ENCODE data around the gene PADI4. TPM values are rescaled to one million over a fixed set of nuclear protein-coding genes. Genes with fewer than 3 reads are reported as not detected.
A peak's percentile ranks its signal among the peaks of the same experiment; 100 is the strongest.

The PADI4 gene
- total and polyA plus RNA-seq, 12 donors, result 0.05 to 0.72 (median 0.27) TPM; not detected in 5

DNA sequence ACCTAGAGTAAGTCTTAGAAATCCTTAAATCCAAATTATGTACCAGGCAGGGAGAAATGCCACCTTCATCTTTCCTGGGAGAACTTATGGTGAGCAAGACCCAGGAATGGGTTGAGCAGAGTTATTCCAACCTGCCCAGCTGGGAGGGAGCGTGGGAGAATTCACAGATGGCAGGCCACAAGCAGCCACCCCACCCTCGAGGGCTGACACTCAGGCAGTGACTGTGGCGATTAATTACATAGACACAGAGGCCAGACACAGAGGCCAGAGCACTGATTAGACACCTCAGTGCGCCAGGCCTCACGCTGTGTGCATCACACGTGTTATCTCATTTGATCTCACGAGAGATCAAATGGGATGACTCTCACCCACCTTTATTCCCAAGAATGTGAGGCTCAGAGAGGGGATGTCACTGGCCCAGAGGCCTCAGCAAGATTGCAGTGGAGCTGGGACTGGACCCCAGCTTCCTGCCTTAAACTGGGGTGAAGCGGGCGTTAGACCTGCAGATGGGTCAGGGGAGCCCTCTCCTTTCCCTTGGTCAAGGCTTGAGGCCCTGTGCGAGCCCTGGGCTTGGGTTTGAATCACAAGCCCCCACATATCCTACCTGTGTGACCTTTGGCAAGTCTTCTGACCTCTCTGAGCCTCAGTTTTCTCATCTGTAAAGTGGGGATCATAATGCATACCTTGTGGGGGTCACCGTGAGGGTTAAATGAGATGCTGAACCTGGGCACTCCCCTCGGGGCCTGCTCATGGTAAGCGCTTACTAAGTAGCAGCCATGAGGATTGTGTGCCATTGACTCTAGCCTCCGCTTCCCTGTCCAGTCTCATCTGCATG is 28.8 kb upstream of the PADI4 start:
- WGBS, 4 donors, result 82 to 87% (median 86%) methylated on average over 8 to 14 of the region's 14 CpGs
- Histone ChIP-seq H3K27ac (no peak overlapping the region), H3K4me1 (replicated peaks in 1 of 2) (no peaks in the 10 kb centered on the region), H3K4me3 (no peak overlapping the region), H3K27me3 (peaks cover 1% of the 10 kb centered on the region), H3K36me3 (replicated peaks in 1 of 2) (no peaks in the 10 kb centered on the region), H3K9me3 (replicated peaks in 1 of 3) (no peaks in the 10 kb centered on the region)
- TF ChIP-seq CTCF (IDR thresholded peaks at IDR 0.05) (no peak), POLR2A (IDR thresholded peaks at IDR 0.05) (no peak)
- intact Hi-C loops (cut with DNase I), result no loop called here
- DNase-seq, result no peak

DNA sequence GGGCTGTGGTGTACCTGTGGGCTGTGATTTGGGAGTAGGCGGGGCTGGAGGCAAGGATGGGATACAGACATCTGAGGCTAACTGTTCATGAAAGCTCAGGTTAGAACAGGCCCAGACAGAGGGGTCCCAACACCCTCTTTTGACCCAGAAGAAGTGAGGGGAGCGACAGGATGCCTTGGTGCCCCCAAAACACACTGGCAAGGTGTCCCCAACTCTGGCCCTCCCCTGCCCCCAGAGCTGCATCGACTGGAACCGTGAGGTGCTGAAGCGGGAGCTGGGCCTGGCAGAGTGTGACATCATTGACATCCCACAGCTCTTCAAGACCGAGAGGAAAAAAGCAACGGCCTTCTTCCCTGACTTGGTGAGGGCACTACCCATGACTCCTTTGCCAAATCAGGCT is 27.6 kb upstream of the PADI4 start:
- intact Hi-C loops (cut with DNase I), result no loop called here
- H3K4me1 ChIP-seq (replicated peaks in 1 of 2), result no peaks in the 10 kb centered on the region
- peaks cover 3% of the 10 kb centered on the region for H3K27me3 ChIP-seq
- H3K36me3 ChIP-seq (replicated peaks in 1 of 2), result no peaks in the 10 kb centered on the region
- 68 to 81% (median 79%) methylated on average over 7 of the region's 7 CpGs for WGBS, 4 donors
- DNase-seq, result no peak
- no peak overlapping the region for H3K27ac ChIP-seq
- H3K4me3 ChIP-seq, result no peak overlapping the region
- H3K9me3 ChIP-seq (replicated peaks in 1 of 3), result no peaks in the 10 kb centered on the region
- TF ChIP-seq CTCF (IDR thresholded peaks at IDR 0.05) (no peak), POLR2A (IDR thresholded peaks at IDR 0.05) (no peak)

DNA sequence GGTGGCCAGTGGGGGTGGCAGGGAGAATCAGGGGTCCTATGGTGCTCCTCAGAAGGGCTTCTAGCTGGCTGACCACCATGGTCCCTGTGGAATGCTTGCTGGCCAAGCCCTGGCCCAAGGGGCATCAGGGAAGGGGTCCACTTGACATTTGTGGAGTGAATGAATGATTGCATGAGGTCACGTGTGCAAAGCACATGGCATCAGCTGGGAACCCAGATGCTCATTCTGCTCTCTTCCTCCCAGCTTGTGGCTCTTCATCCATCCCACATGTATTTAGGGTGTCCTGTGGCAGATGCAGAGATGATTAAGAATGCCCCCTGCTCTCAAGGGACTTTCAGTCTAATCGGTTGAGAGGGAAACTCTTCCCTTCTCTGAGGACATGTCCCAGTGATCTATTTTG is 27.1 kb upstream of the PADI4 start:
- Histone ChIP-seq H3K27ac (no peak overlapping the region), H3K27me3 (peaks cover 3% of the 10 kb centered on the region), H3K9me3 (replicated peaks in 1 of 3) (no peaks in the 10 kb centered on the region), H3K36me3 (replicated peaks in 1 of 2) (no peaks in the 10 kb centered on the region), H3K4me1 (replicated peaks in 1 of 2) (no peaks in the 10 kb centered on the region), H3K4me3 (no peak overlapping the region)
- intact Hi-C loops (cut with DNase I), result no loop called here
- no peak for DNase-seq
- WGBS, 4 donors, result 60 to 83% (median 75%) methylated on average over 2 of the region's 2 CpGs
- no peak for TF ChIP-seq POLR2A (IDR thresholded peaks at IDR 0.05)
- no peak for TF ChIP-seq CTCF (IDR thresholded peaks at IDR 0.05)

GRCh38 chr1:17281775-17282181 is 26.2 kb upstream of the PADI4 start:
- Histone ChIP-seq H3K4me1 (replicated peaks in 1 of 2) (no peaks in the 10 kb centered on the region), H3K4me3 (no peak overlapping the region), H3K9me3 (replicated peaks in 1 of 3) (no peaks in the 10 kb centered on the region), H3K36me3 (replicated peaks in 1 of 2) (no peaks in the 10 kb centered on the region), H3K27me3 (peaks cover 3% of the 10 kb centered on the region), H3K27ac (no peak overlapping the region)
- TF ChIP-seq POLR2A (IDR thresholded peaks at IDR 0.05) (no peak), CTCF (IDR thresholded peaks at IDR 0.05) (no peak)
- WGBS, 4 donors, result 54 to 69% (median 60%) methylated on average over 3 to 8 of the region's 8 CpGs
- peak in 1 of 7 donors; percentile 1 for DNase-seq
- intact Hi-C loops (cut with DNase I), result no loop called here
